ENCODE measurements around the gene CIITA.

- no peak for TF ChIP-seq CTCF (IDR thresholded peaks at IDR 0.05)
- TF ChIP-seq POLR2A (IDR thresholded peaks at IDR 0.05) = no peak
Observed at GRCh38 chr16:10840703-10841102, 36.3 kb upstream of the CIITA start.

Data from heart left ventricle (tissue), 13 donors.